Measurements from ENCODE around the gene NOL4.

GRCh38 chr18:34258176-34258575, 33.5 kb upstream of the NOL4 start:
- TF ChIP-seq CTCF (IDR thresholded peaks at IDR 0.05) (no peak), ZFX (IDR thresholded peaks at IDR 0.05; ENCODE audit: borderline replicate concordance) (no peak)
